H9 (cell line): Measurements from ENCODE around the gene NRXN3. TPM values are rescaled to one million over a fixed set of nuclear protein-coding genes. Genes with fewer than 3 reads are reported as not detected.

Experiments used
- DNase-seq: peaks from one replicate; pipeline ENCODE4 v3.0.0-alpha.2; 2017
- H2AFZ ChIP-seq: one replicate; pipeline ENCODE4 v1.6.1; 2013; ENCODE audit warnings: mild to moderate bottlenecking, low read length, control low read depth, moderate library complexity
- H2AK5ac ChIP-seq: 2 replicates; pipeline ENCODE4 v1.6.1; 2013; ENCODE audit warnings: low read length, control low read depth, mixed read lengths; ENCODE audit not compliant: insufficient read length
- H2BK120ac ChIP-seq: one replicate; pipeline ENCODE4 v1.6.1; 2013; ENCODE audit warnings: low read depth, mild to moderate bottlenecking, low read length, control low read depth, inconsistent platforms; ENCODE audit not compliant: poor library complexity, severe bottlenecking
- H2BK12ac ChIP-seq: 2 replicates; pipeline ENCODE4 v1.6.1; 2013; ENCODE audit warnings: low read length, control low read depth, mixed read lengths, low read depth; ENCODE audit not compliant: insufficient read length
- H2BK15ac ChIP-seq: 2 replicates; pipeline ENCODE4 v1.6.1; 2013; ENCODE audit warnings: low read depth, low read length, control low read depth
- H2BK20ac ChIP-seq: one replicate; pipeline ENCODE4 v1.6.1; 2013; ENCODE audit warnings: low read depth, mild to moderate bottlenecking, low read length, control low read depth, inconsistent platforms; ENCODE audit not compliant: poor library complexity, severe bottlenecking
- H2BK5ac ChIP-seq: 2 replicates; pipeline ENCODE4 v1.6.1; 2013; ENCODE audit warnings: low read length, control low read depth, mixed read lengths; ENCODE audit not compliant: insufficient read length
- H3K14ac ChIP-seq: 2 replicates; pipeline ENCODE4 v1.6.1; 2013; ENCODE audit warnings: low read length, control low read depth; ENCODE audit not compliant: insufficient read depth
- H3K18ac ChIP-seq: 2 replicates; pipeline ENCODE4 v1.6.1; 2013; ENCODE audit warnings: low read depth, mild to moderate bottlenecking, mixed read lengths, low read length, control low read depth; ENCODE audit not compliant: insufficient read length
- H3K23ac ChIP-seq: 2 replicates; pipeline ENCODE4 v1.6.1; 2013; ENCODE audit warnings: low read length, control low read depth, mixed read lengths, low read depth; ENCODE audit not compliant: insufficient read length
- H3K23me2 ChIP-seq: 2 replicates; pipeline ENCODE4 v1.6.1; 2013; ENCODE audit warnings: low read depth, mild to moderate bottlenecking, mixed read lengths, low read length, control low read depth; ENCODE audit not compliant: insufficient read length, poor library complexity, severe bottlenecking
- H3K27ac ChIP-seq: 2 replicates; pipeline ENCODE4 v1.5.1; 2013; ENCODE audit warnings: low read length, control low read depth, mixed read lengths, low read depth; ENCODE audit not compliant: insufficient read length
- H3K27me3 ChIP-seq: 2 replicates; pipeline ENCODE4 v1.6.1; 2013; ENCODE audit warnings: low read length, control low read depth, inconsistent platforms; ENCODE audit not compliant: insufficient read depth
- H3K4ac ChIP-seq: 2 replicates; pipeline ENCODE4 v1.6.1; 2013; ENCODE audit warnings: low read depth, mild to moderate bottlenecking, control low read depth, inconsistent platforms, low read length, moderate library complexity
- H3K4me1 ChIP-seq: 2 replicates; pipeline ENCODE4 v1.6.1; 2013; ENCODE audit warnings: low read length, control low read depth, inconsistent platforms; ENCODE audit not compliant: insufficient read depth
- H3K4me2 ChIP-seq: 2 replicates; pipeline ENCODE4 v1.6.1; 2013; ENCODE audit warnings: low read length, control low read depth, mixed read lengths; ENCODE audit not compliant: insufficient read length, insufficient read depth
- H3K56ac ChIP-seq: 2 replicates; pipeline ENCODE4 v1.6.1; 2013; ENCODE audit warnings: low read depth, mild to moderate bottlenecking, mixed read lengths, low read length, control low read depth; ENCODE audit not compliant: insufficient read length
- H3K79me1 ChIP-seq: 2 replicates; pipeline ENCODE4 v1.6.1; 2013; ENCODE audit warnings: low read depth, mild to moderate bottlenecking, moderate library complexity, low read length, control low read depth, inconsistent platforms; ENCODE audit not compliant: insufficient read depth, poor library complexity, severe bottlenecking
- H3K79me2 ChIP-seq: 2 replicates; pipeline ENCODE4 v1.6.1; 2013; ENCODE audit warnings: low read length, control low read depth, inconsistent platforms; ENCODE audit not compliant: insufficient read depth
- H3K9ac ChIP-seq: 2 replicates; pipeline ENCODE4 v1.6.1; 2013; ENCODE audit warnings: low read length, control low read depth, mixed read lengths; ENCODE audit not compliant: insufficient read length; ENCODE audit errors: extremely low read depth
- H3K9me3 ChIP-seq: one replicate; pipeline ENCODE4 v1.6.1; 2013; ENCODE audit warnings: low read depth, low read length, inconsistent platforms; ENCODE audit not compliant: control insufficient read depth
- H3T11ph ChIP-seq: one replicate; pipeline ENCODE4 v1.6.1; 2013; ENCODE audit warnings: mild to moderate bottlenecking, low read length, control low read depth, inconsistent platforms
- H4K20me1 ChIP-seq: one replicate; pipeline ENCODE4 v1.6.1; 2013; ENCODE audit not compliant: control insufficient read depth, insufficient read length, insufficient read depth
- H4K5ac ChIP-seq: 2 replicates; pipeline ENCODE4 v1.6.1; 2013; ENCODE audit warnings: low read depth, mild to moderate bottlenecking, mixed read lengths, low read length, control low read depth; ENCODE audit not compliant: insufficient read length
- H4K8ac ChIP-seq: replicated peaks from 2 replicates; pipeline ENCODE4 v1.6.1; 2013; ENCODE audit warnings: low read length, control low read depth, mixed read lengths, low read depth; ENCODE audit not compliant: insufficient read length
- H4K91ac ChIP-seq: 2 replicates; pipeline ENCODE4 v1.6.1; 2013; ENCODE audit warnings: low read depth, mild to moderate bottlenecking, moderate library complexity, mixed read lengths, low read length, control low read depth; ENCODE audit not compliant: insufficient read length
- H3K27ac Mint-ChIP-seq, 3 experiments: 2 replicates in 2 of 3; 3 replicates in 1 of 3; pipeline ENCODE4 v1.8.0; 2020 to 2021; ENCODE audit warnings: mixed read lengths in 3 of 3, mild to moderate bottlenecking in 1 of 3, moderate library complexity in 1 of 3
- H3K27me3 Mint-ChIP-seq: 2 replicates; pipeline ENCODE4 v1.8.0; 2021; ENCODE audit warnings: low read depth, mild to moderate bottlenecking, moderate library complexity, mixed read lengths
- H3K36me3 Mint-ChIP-seq, 3 experiments: 2 replicates in 2 of 3; 3 replicates in 1 of 3; pipeline ENCODE4 v1.8.0; 2020 to 2021; ENCODE audit warnings: low read depth in 3 of 3, mixed read lengths in 3 of 3; ENCODE audit not compliant: insufficient read depth in 1 of 3
- H3K4me1 Mint-ChIP-seq, 2 experiments: 2 replicates each; pipeline ENCODE4 v1.8.0; 2020; ENCODE audit warnings: mixed read lengths in 2 of 2
- H3K4me3 Mint-ChIP-seq, 2 experiments: 2 replicates in 1 of 2; 3 replicates in 1 of 2; pipeline ENCODE4 v1.8.0; 2020 to 2021; ENCODE audit warnings: mild to moderate bottlenecking in 2 of 2, mixed read lengths in 2 of 2, moderate library complexity in 1 of 2
- H3K9me3 Mint-ChIP-seq, 2 experiments: 2 replicates in 1 of 2; 3 replicates in 1 of 2; pipeline ENCODE4 v1.8.0; 2020; ENCODE audit warnings: mild to moderate bottlenecking in 2 of 2, mixed read lengths in 2 of 2, moderate library complexity in 1 of 2
- WGBS: extraction: QIAGEN DNeasy Blood & Tissue Kit; methylation state at CpG from one replicate; pipeline ENCODE4 v1.1.7; 2013; ENCODE audit warnings: missing lambda C conversion rate, low lambda C conversion rate, mixed read lengths; ENCODE audit not compliant: insufficient read length; ENCODE audit errors: extremely low coverage; 5-methylcytosine and 5-hydroxymethylcytosine counted together
- total RNA-seq: library from RNA; stranded (reverse); gene quantifications from 2 replicates; pipeline ENCODE4 v1.2.1, GENCODE V29; 2021
- TF ChIP-seq, protein P1 (sequence below): fragments of 200-600 bp; sonication (generic); conservative IDR thresholded peaks from 3 replicates; pipeline ENCODE4 v1.8.0; 2021; ENCODE audit warnings: antibody characterized with exemption, mild to moderate bottlenecking

Gene NRXN3
- total RNA-seq, 1 experiment from 2014 or later = 1.8 TPM

DNA sequence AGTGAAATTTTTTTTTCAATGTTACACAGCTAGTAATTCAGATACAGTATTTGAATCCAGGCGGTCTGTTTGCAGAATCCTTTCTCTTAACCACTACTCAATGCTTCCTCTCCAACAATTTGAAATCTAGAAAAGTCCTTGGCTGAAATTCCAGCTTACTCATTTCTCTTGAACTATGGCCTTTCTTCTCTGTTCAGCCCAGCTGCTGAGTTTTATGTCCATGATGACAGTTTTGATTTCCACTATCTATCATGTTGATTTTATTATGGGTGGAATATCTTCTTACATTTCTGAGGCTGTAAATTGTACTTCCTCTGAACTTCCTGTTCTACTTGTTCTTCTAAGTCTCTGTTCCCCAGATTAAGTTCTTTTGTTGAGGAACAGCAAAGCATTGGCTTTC lies 1725.8 kb downstream of the NRXN3 start:
- H3K4me3 Mint-ChIP-seq = no peak overlapping the region
- Histone ChIP-seq H3K23ac (no peak overlapping the region), H3K56ac (no peak overlapping the region), H3K14ac (no peak overlapping the region), H2AFZ (no peak overlapping the region), H3T11ph (no peak overlapping the region), H3K79me2 (no peaks in the 10 kb centered on the region), H3K4me2 (no peak overlapping the region), H3K4me1 (no peaks in the 10 kb centered on the region), H3K23me2 (no peaks in the 10 kb centered on the region), H4K8ac (no peak overlapping the region), H4K20me1 (no peaks in the 10 kb centered on the region), H4K5ac (no peak overlapping the region), H3K18ac (no peak overlapping the region), H2BK12ac (no peak overlapping the region), H2BK5ac (no peak overlapping the region), H2BK120ac (no peak overlapping the region), H3K27ac (no peak overlapping the region), H2BK20ac (no peak overlapping the region), H3K9me3 (no peaks in the 10 kb centered on the region), H3K79me1 (no peaks in the 10 kb centered on the region), H2BK15ac (no peak overlapping the region), H2AK5ac (no peak overlapping the region), H4K91ac (no peak overlapping the region), H3K9ac (no peak overlapping the region), H3K27me3 (no peaks in the 10 kb centered on the region), H3K4ac (no peak overlapping the region)
- peaks cover 0 to 2% (median 0%) of the 10 kb centered on the region in 3 experiments; a peak in 1 of 7 replicates for H3K36me3 Mint-ChIP-seq
- H3K27ac Mint-ChIP-seq = no peak overlapping the region
- no peaks in the 10 kb centered on the region for H3K27me3 Mint-ChIP-seq
- WGBS = no CpG with 5 or more reads among the region's 1 CpG
- H3K4me1 Mint-ChIP-seq = no peaks in the 10 kb centered on the region; a peak in 1 of 4 replicates
- 0 out of 5 replicates have a peak, but pooled peaks cover 0 to 3% of the 10 kb centered on the region in 2 experiments for H3K9me3 Mint-ChIP-seq
- TF ChIP-seq, protein P1, sequence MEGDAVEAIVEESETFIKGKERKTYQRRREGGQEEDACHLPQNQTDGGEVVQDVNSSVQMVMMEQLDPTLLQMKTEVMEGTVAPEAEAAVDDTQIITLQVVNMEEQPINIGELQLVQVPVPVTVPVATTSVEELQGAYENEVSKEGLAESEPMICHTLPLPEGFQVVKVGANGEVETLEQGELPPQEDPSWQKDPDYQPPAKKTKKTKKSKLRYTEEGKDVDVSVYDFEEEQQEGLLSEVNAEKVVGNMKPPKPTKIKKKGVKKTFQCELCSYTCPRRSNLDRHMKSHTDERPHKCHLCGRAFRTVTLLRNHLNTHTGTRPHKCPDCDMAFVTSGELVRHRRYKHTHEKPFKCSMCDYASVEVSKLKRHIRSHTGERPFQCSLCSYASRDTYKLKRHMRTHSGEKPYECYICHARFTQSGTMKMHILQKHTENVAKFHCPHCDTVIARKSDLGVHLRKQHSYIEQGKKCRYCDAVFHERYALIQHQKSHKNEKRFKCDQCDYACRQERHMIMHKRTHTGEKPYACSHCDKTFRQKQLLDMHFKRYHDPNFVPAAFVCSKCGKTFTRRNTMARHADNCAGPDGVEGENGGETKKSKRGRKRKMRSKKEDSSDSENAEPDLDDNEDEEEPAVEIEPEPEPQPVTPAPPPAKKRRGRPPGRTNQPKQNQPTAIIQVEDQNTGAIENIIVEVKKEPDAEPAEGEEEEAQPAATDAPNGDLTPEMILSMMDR = no peak
- DNase-seq = no peak
